DND-41 (cell line): ENCODE data around the gene NUDCD3.

Experiments used
- EZH2 ChIP-seq: IDR thresholded peaks from 3 replicates; pipeline ENCODE4 v1.6.1; 2012; ENCODE audit warnings: borderline replicate concordance, low read depth, mild to moderate bottlenecking, moderate library complexity, low read length, inconsistent platforms; ENCODE audit not compliant: severe bottlenecking
- TF ChIP-seq, protein P1 (sequence below): IDR thresholded peaks from 2 replicates; pipeline ENCODE4 v1.5.1; 2012; ENCODE audit warnings: borderline replicate concordance, low read length, moderate library complexity, mild to moderate bottlenecking; ENCODE audit not compliant: poor library complexity, severe bottlenecking; ENCODE audit errors: extremely low read depth

DNA sequence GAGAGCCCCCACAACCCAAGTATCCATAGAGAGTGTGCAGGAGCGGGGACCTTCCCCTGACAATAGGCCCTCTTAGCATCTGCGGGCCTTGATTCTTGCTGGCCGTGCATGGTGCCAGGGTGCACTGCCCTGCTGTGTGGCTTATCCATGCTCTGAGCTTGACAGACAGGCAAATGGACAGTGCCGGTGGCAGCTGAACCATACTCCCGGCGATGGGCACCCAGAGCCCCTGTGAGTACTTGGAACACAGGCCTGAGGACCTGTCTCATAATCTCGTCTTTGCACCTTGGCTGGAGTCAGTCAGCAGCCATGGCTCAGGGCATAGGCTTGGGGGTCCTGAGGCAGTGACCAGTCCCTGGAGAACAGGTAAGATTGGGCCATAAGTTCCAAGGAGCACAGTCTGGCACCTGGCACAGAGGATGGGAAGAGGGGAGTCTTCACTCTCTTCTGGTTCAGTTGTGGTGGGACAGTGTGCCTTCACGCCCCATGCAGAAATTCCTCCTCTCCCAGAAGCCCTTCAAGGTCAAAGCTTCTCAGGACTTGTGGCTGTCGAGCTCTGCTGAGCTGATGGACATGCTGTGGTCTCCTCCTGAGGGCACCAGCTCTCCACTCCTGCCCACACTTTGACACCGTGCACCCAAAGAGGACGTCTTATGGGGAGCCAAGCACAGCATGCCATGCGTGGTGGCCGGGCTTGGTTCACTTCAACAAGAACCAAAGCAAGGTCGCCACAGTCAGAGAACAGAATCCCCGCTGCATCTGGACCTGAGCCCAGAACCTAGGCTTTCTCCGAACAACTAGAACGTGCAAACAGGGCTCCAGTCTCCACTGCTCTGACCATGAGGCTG, 105.6 kb downstream of the NUDCD3 start:
- TF ChIP-seq EZH2 = no peak
- TF ChIP-seq, protein P1, sequence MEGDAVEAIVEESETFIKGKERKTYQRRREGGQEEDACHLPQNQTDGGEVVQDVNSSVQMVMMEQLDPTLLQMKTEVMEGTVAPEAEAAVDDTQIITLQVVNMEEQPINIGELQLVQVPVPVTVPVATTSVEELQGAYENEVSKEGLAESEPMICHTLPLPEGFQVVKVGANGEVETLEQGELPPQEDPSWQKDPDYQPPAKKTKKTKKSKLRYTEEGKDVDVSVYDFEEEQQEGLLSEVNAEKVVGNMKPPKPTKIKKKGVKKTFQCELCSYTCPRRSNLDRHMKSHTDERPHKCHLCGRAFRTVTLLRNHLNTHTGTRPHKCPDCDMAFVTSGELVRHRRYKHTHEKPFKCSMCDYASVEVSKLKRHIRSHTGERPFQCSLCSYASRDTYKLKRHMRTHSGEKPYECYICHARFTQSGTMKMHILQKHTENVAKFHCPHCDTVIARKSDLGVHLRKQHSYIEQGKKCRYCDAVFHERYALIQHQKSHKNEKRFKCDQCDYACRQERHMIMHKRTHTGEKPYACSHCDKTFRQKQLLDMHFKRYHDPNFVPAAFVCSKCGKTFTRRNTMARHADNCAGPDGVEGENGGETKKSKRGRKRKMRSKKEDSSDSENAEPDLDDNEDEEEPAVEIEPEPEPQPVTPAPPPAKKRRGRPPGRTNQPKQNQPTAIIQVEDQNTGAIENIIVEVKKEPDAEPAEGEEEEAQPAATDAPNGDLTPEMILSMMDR = no peak
